ENCODE results near the gene UBE2S.

GRCh38 chr19:55398200-55398925, 9.2 kb downstream of the UBE2S start:
- no peak for TF ChIP-seq EZH2 (IDR thresholded peaks at IDR 0.05)
- no peak for TF ChIP-seq POLR2AphosphoS5 (IDR thresholded peaks at IDR 0.05; ENCODE audit: borderline replicate concordance, low read depth, low read length)
